Sciatic nerve (tissue), 2 donors: ENCODE results near the gene TTF2. TPM values are rescaled to one million over a fixed set of nuclear protein-coding genes. Genes with fewer than 3 reads are reported as not detected.
"Not testable (repeated sequence)": the region's sequence is repeated elsewhere in the genome, so short reads cannot be mapped to it uniquely, and the experiment has no call there.

ENCODE experiments used
- ATAC-seq: fragments of 200-7000 bp; cut with Tn5 transposase; one replicate; pipeline ENCODE4 v1.9.1; 2020; ENCODE audit warnings: mild to moderate bottlenecking, moderate library complexity
- DNase-seq: peaks from one replicate; pipeline ENCODE4 v3.0.0-alpha.2; 2020; ENCODE audit warnings: low spot score
- intact Hi-C: fragments of 100-400 bp; cut with DNase I; formaldehyde crosslinking; loops from one replicate; pipeline ENCODE4 v1.14.2; 2022
- microRNA-seq: library from miRNA; unstranded; fragments of <30 nt; microRNA quantifications from one replicate; pipeline ENCODE4 v1.2.0, GENCODE V29; 2020
- total RNA-seq: library from RNA; stranded (reverse); fragmentation: NEBNext Ultra II Directional; extraction: Animal tissue kit (Norgen Biotek cat#: 25700); gene quantifications from one replicate; pipeline ENCODE4 v1.2.1, GENCODE V29; 2021
- donor health status: DM: no; HTN: no; CAD: no.
- donor health status: DM: no; HTN: no; CAD: no.

TTF2 gene
- total RNA-seq, 1 donor from 2014 or later: 15.3 TPM

DNA sequence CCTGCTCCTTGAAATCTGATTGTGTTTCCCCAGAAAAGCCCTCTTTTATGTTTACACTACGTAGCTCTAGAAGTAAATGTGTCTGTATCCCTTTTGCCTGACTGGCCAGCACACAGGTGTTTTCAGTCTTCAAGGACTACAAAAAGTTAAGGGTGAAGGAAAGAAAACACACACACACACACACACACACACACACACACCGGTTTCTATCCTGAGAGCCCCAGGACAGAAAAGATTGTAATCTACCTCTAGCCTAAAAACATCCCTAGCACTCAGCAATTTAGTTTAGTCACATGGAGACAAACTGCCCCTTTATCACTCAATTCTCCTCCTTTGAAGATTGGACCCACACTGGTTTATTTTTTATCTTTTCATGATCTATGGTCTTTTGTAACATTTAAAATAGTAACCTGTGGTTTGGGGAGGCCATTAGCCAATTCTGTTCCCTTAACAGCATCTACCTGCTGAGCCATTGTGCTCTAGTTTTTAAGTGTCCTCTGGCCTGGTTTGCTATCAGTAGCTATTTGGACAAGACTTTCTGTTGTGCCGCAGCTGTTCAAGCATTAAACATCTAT, 77.2 kb downstream of the TTF2 start:
- DNase-seq (no peak), ATAC-seq (no peak)
- intact Hi-C loops: no loop called here

DNA sequence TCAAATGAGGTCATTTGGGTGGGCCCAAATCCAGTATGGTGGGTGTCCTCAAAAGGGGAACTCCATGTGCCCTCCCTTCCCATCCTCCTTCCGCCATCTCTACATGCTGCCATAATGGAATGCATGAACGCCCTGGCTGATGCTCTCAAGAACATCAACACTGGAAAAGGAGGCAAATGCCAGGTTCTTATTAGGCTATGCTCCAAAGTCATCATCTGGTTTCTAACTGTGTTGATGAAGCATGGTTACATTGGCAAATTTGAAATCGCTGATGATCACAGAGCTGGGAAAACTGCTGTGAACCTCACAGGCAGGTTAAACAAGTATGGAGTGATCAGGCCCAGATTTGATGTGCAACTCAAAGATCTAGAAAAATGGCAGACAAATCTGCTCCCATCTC, 78.0 kb downstream of the TTF2 start:
- intact Hi-C loops: no loop called here
- no peak for ATAC-seq

DNA sequence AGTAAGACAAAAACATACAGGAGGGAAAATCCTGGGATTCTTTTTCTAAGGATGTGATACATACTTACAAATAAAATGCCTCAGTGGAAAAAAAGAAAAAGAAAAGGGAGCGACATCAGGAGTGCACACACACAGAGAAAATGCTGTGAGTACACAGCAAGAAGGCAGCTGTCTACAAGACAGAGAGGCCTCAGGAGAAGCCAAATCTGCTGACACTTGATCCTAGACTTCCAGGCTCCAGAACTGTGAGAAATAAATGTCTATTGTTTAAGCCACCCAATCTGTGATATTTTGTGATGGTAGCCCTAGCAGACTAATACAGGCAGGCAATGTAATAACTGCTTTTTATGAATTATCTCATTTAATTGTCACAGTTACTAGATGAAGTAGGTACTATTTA, 78.4 kb downstream of the TTF2 start:
- ATAC-seq: no peak
- intact Hi-C loops: no loop called here
- no peak for DNase-seq

More for the DNA sequence above, 78.0 kb downstream of the TTF2 start:
- no peak for DNase-seq

DNA sequence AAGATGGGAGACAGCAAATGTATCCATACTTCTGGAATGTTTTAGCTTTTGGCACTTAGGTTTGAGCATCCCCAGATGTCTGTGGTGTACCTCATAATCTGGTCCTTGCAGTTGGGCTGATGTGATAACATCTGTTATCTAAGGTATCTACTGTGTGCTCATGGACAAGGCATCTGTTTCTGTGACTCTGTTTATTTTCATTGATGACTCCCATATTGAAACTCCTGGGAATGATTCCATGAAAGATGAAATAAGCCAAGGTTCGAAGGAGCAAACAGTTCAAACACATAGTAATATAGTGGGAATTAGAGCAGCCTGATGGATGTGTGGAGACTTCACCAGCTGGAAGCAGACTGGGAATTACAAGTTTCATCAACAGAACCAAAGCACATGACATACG, 82.1 kb downstream of the TTF2 start:
- ATAC-seq (no peak), DNase-seq (no peak)
- intact Hi-C loops: no loop called here

DNA sequence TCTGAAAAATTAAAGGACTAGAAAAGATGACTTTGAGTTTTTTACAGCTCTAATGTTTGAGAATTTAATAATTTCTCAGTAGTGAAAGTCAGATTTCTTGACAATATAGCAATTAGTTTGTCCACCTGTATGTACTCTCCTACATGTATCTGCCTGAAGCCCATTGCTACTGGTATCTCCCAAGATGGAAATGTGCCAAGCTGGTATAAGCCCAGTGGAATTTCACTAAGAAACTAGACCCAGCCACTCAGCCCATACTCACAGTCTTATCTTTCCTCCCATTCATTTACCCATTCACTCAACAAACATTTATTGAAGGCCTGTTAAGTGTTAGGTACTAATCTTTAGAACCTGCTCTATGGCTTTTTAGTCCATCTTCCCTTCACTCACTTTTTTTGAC, 83.0 kb downstream of the TTF2 start:
- DNase-seq (no peak), ATAC-seq (no peak)
- intact Hi-C loops: no loop called here

DNA sequence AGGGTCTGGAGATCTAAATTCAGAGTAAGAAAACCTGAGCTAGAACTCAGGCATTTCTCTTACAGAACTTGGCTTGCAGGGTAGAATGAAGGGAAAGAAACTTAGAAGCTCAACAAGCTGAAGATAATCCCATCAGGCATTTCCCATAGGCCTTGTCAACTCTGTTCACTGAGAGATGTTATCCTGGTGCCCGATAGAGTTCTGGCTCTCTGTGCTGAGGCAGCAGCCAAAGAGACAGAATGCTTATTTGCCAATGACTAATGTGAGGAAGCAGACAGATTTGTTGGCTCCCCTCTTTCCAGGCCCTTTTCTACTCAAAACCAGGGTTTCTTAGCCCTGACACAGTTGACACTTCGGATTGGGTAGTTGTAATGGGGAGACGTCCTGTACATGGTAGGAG, 83.7 kb downstream of the TTF2 start:
- ATAC-seq: no peak
- intact Hi-C loops: no loop called here

DNA sequence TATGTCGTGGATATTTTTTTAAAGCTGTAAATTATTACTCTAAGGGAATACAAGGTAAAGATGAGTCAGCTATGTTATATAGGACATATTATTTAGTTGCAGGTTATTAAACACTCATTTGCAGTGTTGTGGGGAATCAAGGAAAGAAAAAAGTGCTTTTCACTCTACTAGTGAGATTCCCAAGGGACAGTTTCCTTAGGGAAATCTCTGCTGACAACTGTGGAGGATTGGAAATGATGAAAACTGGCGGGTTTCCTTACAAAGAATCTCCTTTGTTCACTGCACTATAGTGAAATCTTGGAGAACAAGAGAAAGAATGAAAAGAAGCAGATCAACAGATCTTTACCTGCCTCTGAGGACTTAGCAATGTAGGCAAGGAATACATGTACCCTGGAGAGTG, 85.9 kb downstream of the TTF2 start:
- intact Hi-C loops: no loop called here
- ATAC-seq (no peak), DNase-seq (no peak)

More for the DNA sequence above, 83.7 kb downstream of the TTF2 start:
- no peak for DNase-seq

DNA sequence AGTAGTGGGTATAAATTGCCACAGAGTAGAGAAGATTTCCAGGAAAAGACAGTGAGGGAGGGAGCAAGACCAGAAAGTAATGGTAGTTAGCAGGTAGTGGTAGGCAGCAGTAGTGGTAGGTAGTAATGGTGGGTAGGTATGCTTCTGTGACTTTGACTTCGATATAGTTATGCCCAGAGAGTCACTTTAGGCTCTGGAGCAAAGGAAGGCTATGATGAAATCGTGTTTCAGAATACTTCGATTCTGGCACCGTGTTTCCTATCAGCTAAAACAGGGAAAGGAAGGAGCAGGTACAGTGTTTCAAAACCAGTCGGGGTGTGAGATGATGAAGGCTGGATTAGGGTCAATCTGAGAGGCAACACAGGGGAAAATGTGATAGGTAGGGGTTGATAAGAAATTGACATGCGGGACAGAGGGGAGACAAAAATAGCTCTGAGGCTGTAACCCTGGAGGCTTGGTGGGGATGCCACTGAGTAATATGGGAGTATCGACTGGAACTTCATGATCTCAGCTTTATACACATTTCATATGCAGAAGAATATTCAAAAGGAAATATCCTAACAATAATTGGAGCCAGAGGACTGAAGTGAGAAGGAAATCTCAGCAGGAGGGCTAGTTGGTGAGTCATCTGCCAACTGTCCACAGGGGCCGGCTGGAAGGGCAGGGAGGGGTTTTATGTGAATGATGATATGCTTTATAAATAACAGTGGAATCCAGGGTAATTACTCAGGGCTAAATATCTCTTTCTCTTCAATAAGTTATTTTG, 86.6 kb downstream of the TTF2 start:
- intact Hi-C loops: no loop called here
- no peak for DNase-seq
- no peak for ATAC-seq

DNA sequence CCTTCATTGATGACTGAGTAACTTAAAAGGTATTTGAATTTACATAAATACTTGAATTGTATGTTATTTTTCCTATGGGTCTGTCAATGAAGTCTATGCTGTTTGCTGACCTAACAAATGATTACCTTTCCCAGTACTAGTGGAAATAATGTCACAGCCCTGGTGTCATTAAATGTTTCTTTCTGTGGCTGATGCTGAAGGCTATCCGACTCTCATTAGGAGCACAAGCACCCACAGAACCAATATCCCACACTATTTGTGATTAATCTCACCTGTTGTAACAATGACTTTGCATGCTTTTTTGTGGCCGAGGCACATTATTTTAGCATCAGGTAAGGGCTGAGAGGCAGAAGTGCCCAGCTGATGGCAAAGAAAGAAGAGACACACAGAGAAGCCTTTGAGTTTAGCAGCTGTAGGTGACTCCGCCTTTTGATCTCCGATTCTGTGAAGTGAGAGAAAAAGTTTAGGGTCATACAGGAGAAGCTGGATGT, 87.3 kb downstream of the TTF2 start:
- DNase-seq (no peak), ATAC-seq (no peak)
- intact Hi-C loops: no loop called here

DNA sequence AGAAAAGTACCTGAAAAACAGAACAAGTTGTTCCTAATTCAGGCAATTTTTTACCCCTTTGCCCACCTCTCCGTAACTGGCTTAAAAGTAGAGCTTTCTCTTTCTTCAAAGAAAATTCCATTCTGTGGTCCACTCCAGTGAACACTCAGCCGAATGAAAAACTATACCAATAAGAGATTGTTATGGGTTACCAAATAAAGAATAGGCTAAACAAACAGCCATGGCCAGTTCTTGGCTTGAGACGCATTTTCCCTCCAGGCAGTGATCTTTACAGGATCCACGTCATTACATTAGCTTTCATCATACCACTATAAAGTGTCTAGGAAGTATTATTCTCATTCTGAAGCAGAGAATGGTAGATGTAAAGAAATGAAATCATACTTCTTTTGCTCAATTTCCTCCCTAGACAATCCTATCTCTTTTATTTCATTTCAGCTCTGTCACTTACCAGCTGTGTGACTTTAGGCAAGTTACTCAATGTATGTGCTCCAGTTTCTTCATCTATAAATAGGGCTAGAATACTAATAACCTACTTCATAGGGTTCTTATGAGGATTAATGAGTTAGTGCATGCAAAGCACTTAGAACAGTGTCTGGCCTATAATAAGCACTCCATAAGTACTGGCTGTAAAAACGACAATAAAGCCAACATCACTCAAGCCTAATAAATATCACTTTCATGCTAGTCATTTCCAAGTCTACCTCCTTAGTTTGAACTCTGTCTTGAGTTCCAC, 87.9 kb downstream of the TTF2 start:
- intact Hi-C loops: no loop called here
- ATAC-seq: no peak
- DNase-seq: no peak

DNA sequence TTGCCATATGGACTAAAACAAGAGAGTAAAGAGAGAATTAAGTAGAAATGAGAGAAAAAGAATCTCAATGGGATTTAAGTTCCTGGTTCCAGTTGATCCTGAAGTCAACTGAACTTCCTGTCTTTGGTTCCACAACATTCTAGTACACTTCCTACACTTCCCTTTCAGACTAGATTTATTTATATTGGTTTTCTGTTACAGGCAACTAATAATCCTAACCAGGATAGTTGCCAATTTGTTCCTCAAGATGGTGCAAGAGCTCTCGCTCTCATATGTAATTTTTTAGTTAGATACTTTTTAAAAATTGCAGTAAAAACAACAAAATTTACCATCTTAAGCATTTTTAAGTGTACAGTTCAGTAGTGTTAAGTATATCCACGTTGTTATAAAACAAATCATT, 90.2 kb downstream of the TTF2 start:
- DNase-seq: no peak
- no peak for ATAC-seq
- intact Hi-C loops: no loop called here

DNA sequence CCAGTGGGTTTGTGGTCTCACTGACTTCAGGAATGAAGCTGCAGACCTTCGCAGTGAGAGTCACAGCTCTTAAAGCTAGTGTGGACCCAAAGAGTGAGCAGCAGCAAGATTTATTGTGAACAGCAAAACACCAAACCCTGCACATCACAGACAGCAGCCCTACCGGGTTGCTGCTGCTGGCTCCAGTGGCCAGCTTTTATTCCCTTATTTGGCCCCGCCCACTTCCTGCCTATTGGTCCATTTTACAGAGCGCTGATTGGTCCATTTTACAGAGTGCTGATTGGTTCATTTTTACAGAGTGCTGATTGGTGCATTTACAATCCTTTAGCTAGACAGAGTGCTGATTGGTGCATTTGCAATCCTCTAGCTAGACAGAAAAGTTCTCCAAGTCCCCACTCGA, 91.2 kb downstream of the TTF2 start:
- ATAC-seq, DNase-seq, intact Hi-C loops: not testable (repeated sequence)

Small RNAs within 50 kb of the gene (microRNA-seq; reads per million reads assigned to microRNA genes)
- gene MIR942: 6.9 reads per million, percentile 17 among the genes with 10 or more reads in this experiment

Other genes starting within 250 kb of the TTF2 start
- gene PTGFRN, start 150.4 kb upstream of the TTF2 start, total RNA-seq: 20.4 TPM
- 1.0 TPM for gene CD101, start 58.6 kb upstream of the TTF2 start, total RNA-seq
- gene TRIM45, start 61.4 kb downstream of the TTF2 start, total RNA-seq: 9.0 TPM
- not detected for gene VTCN1, start 150.6 kb downstream of the TTF2 start, total RNA-seq